ENCODE results near the gene ARID5B.

GRCh38 chr10:61991166-61991565 lies 89.7 kb downstream of the ARID5B start:
- TF ChIP-seq POLR2A (IDR thresholded peaks at IDR 0.05) (no peak), CTCF (IDR thresholded peaks at IDR 0.05) (no peak)

All from Peyer's patch (tissue), 4 donors.